CD4-positive, alpha-beta T cell (primary cell): ENCODE data around the gene TEX2. TPM values are rescaled to one million over a fixed set of nuclear protein-coding genes. Genes with fewer than 3 reads are reported as not detected.

Experiments
- ATAC-seq: fragments of 200-7000 bp; cut with Tn5 transposase; one replicate; pipeline ENCODE4 v1.10.0; 2022; ENCODE audit warnings: mild to moderate bottlenecking; ENCODE audit not compliant: poor library complexity
- CTCF ChIA-PET: fragments of 350-600 bp; sonication (Branson Sonifier 250); formaldehyde crosslinking; loops from one replicate; lab custom pipeline; 2021; ENCODE audit warnings: antibody characterized with exemption, inconsistent platforms; lab: Charles Lee
- POLR2A ChIA-PET: fragments of 350-600 bp; sonication (Branson Sonifier 250); formaldehyde crosslinking; loops from one replicate; lab custom pipeline; 2021; ENCODE audit warnings: antibody characterized with exemption, inconsistent platforms; lab: Charles Lee
- DNase-seq, 14 experiments: peaks; one replicate each; pipeline ENCODE4 v3.0.0-alpha.2; 2013 to 2020; ENCODE audit warnings: mixed read lengths in 2 of 14
- H3K27ac ChIP-seq, 2 donors: one replicate each; pipeline versions ENCODE4 v1.5.1 to v1.7.0; 2013; ENCODE audit warnings: low read length in 2 of 2, low read depth in 1 of 2, mild to moderate bottlenecking in 1 of 2
- H3K27me3 ChIP-seq, 2 experiments: 1 replicate in 1 of 2; 2 replicates in 1 of 2; pipeline versions ENCODE4 v1.6.1 to v1.7.0; 2013; ENCODE audit warnings: low read length in 2 of 2, control low read depth in 1 of 2, mild to moderate bottlenecking in 1 of 2, moderate library complexity in 1 of 2; ENCODE audit not compliant: insufficient read depth in 2 of 2, control insufficient read depth in 1 of 2
- H3K36me3 ChIP-seq: one replicate; pipeline ENCODE4 v1.6.1; 2013; ENCODE audit warnings: low read length, control low read depth; ENCODE audit not compliant: insufficient read depth
- H3K4me1 ChIP-seq: one replicate; pipeline ENCODE4 v1.6.1; 2013; ENCODE audit warnings: low read length, control low read depth; ENCODE audit not compliant: insufficient read depth
- H3K4me3 ChIP-seq: one replicate; pipeline ENCODE4 v1.5.1; 2013; ENCODE audit warnings: mild to moderate bottlenecking, low read length, moderate library complexity
- H3K9me3 ChIP-seq, 2 experiments: 1 replicate in 1 of 2; 2 replicates in 1 of 2; pipeline versions ENCODE4 v1.6.1 to v1.7.0; 2013; ENCODE audit warnings: low read length in 2 of 2, mild to moderate bottlenecking in 2 of 2, control low read depth in 1 of 2, moderate library complexity in 1 of 2; ENCODE audit not compliant: control insufficient read depth in 1 of 2, insufficient read depth in 1 of 2
- H3K27ac Mint-ChIP-seq: one replicate; pipeline ENCODE4 v1.8.0; 2020; ENCODE audit warnings: mixed read lengths
- H3K27me3 Mint-ChIP-seq: one replicate; pipeline ENCODE4 v1.8.0; 2021; ENCODE audit warnings: mixed read lengths
- H3K36me3 Mint-ChIP-seq: one replicate; pipeline ENCODE4 v1.8.0; 2021; ENCODE audit warnings: low read depth, mixed read lengths
- H3K4me1 Mint-ChIP-seq: one replicate; pipeline ENCODE4 v1.8.0; 2021; ENCODE audit warnings: low read depth, mixed read lengths
- H3K4me3 Mint-ChIP-seq: one replicate; pipeline ENCODE4 v1.8.0; 2020; ENCODE audit warnings: mild to moderate bottlenecking, mixed read lengths
- H3K9me3 Mint-ChIP-seq: one replicate; pipeline ENCODE4 v1.8.0; 2020; ENCODE audit warnings: mixed read lengths
- CTCF ChIP-seq: fragments of 200-600 bp; IDR thresholded peaks from one replicate; pipeline ENCODE4 v1.8.0; 2022; ENCODE audit warnings: antibody characterized with exemption, mild to moderate bottlenecking
- intact Hi-C, 2 experiments: fragments of 100-400 bp; cut with DNase I in 1 of 2; cut with micrococcal nuclease in 1 of 2; formaldehyde crosslinking; loops; one replicate each; pipeline versions ENCODE4 v1.15.1 to v1.9.0; 2023 to 2025; cut with DNase I, micrococcal nuclease
- total RNA-seq, 174 experiments: library from RNA in 2 of 174; stranded (reverse) in 2 of 174; gene quantifications; one replicate each; pipeline ENCODE4 v1.2.3 and lab custom pipeline; 2021 to 2026

The TEX2 gene
- total RNA-seq, 2 experiments from 2014 or later: 8.6 to 8.9 TPM

GRCh38 chr17:64154313-64154695 is 108.8 kb downstream of the TEX2 start:
- ATAC-seq (no peak), DNase-seq (no peak)
- H3K36me3 ChIP-seq: peaks cover 29% of the 10 kb centered on the region
- Mint-ChIP-seq H3K9me3 (no peaks in the 10 kb centered on the region), H3K36me3 (peaks cover 46% of the 10 kb centered on the region), H3K27ac (no peak overlapping the region), H3K27me3 (no peaks in the 10 kb centered on the region), H3K4me1 (no peaks in the 10 kb centered on the region), H3K4me3 (no peak overlapping the region)
- intact Hi-C loops: no loop called here
- H3K9me3 ChIP-seq: no peaks in the 10 kb centered on the region
- H3K4me1 ChIP-seq: no peaks in the 10 kb centered on the region
- ChIA-PET POLR2A (interaction anchor here (1.2 kb wide), 1 partner anchor 9 kb away, joined by 3 read pairs; no protein-coding TSS in a partner anchor), CTCF (interaction anchor here (1.0 kb wide), 1 partner anchor 21 kb away, joined by 3 read pairs; no protein-coding TSS in a partner anchor)
- H3K27ac ChIP-seq: no peak overlapping the region
- no peaks in the 10 kb centered on the region for H3K27me3 ChIP-seq
- no peak overlapping the region for H3K4me3 ChIP-seq
- no peak for TF ChIP-seq CTCF

- H3K27me3 Mint-ChIP-seq: no peaks in the 10 kb centered on the region
- ChIA-PET CTCF (interaction anchor here (1.0 kb wide), 1 partner anchor 20 kb away, joined by 3 read pairs; no protein-coding TSS in a partner anchor), POLR2A (interaction anchor here (1.2 kb wide), 1 partner anchor 8 kb away, joined by 3 read pairs; no protein-coding TSS in a partner anchor)
- no peak overlapping the region for H3K27ac Mint-ChIP-seq
- Histone ChIP-seq H3K4me1 (no peaks in the 10 kb centered on the region), H3K4me3 (no peak overlapping the region), H3K36me3 (peaks cover 30% of the 10 kb centered on the region), H3K27ac (no peak overlapping the region), H3K9me3 (no peaks in the 10 kb centered on the region), H3K27me3 (no peaks in the 10 kb centered on the region)
- peaks cover 48% of the 10 kb centered on the region for H3K36me3 Mint-ChIP-seq
- H3K4me1 Mint-ChIP-seq: no peaks in the 10 kb centered on the region
- H3K4me3 Mint-ChIP-seq: no peak overlapping the region
- DNase-seq: no peak
- intact Hi-C loops: no loop called here
- TF ChIP-seq CTCF: no peak
- H3K9me3 Mint-ChIP-seq: no peaks in the 10 kb centered on the region
- no peak for ATAC-seq
These were observed 109.3 kb downstream of the TEX2 start for GRCh38 chr17:64153565-64154312.

- TF ChIP-seq CTCF: no peak
- Mint-ChIP-seq H3K27ac (no peak overlapping the region), H3K4me3 (no peak overlapping the region), H3K36me3 (peaks cover 56% of the 10 kb centered on the region), H3K9me3 (no peaks in the 10 kb centered on the region), H3K27me3 (no peaks in the 10 kb centered on the region), H3K4me1 (peaks cover 7% of the 10 kb centered on the region)
- Histone ChIP-seq H3K4me1 (no peaks in the 10 kb centered on the region), H3K27me3 (no peaks in the 10 kb centered on the region), H3K9me3 (no peaks in the 10 kb centered on the region), H3K27ac (no peak overlapping the region), H3K36me3 (peaks cover 38% of the 10 kb centered on the region), H3K4me3 (no peak overlapping the region)
- no peak for DNase-seq
- ChIA-PET CTCF (no interaction called here), POLR2A (no interaction called here)
- intact Hi-C loops: no loop called here
- ATAC-seq: no peak
These were observed 110.5 kb downstream of the TEX2 start for GRCh38 chr17:64152428-64153125.
